GM18867 (cell line): ENCODE results near the gene GAB2.

Experiments
- ATAC-seq: cut with Tn5 transposase; IDR thresholded peaks from one replicate; pipeline ENCODE4 v1.9.1; 2021; ENCODE audit warnings: mild to moderate bottlenecking, moderate library complexity; ENCODE audit not compliant: unreplicated experiment

GAB2 gene

GRCh38 chr11:78428773-78429172 lies 11.2 kb upstream of the GAB2 start:
- no peak for ATAC-seq

GRCh38 chr11:78428266-78428636 lies 10.6 kb upstream of the GAB2 start:
- ATAC-seq = no peak

- peak; percentile 34 for ATAC-seq
Measured at GRCh38 chr11:78427615-78428265, 10.1 kb upstream of the GAB2 start.

- ATAC-seq = peak; percentile 34
Measured at GRCh38 chr11:78426845-78427244, 9.2 kb upstream of the GAB2 start.

GRCh38 chr11:78425399-78426070 lies 7.9 kb upstream of the GAB2 start:
- ATAC-seq = no peak

- peak; percentile 45 for ATAC-seq
Measured at GRCh38 chr11:78424334-78425270, 7.0 kb upstream of the GAB2 start.

- ATAC-seq = no peak
Measured at GRCh38 chr11:78423241-78423640, 5.6 kb upstream of the GAB2 start.

- ATAC-seq = no peak
Measured at GRCh38 chr11:78420796-78421209, 3.2 kb upstream of the GAB2 start.

GRCh38 chr11:78420255-78420764 lies 2.7 kb upstream of the GAB2 start:
- ATAC-seq = no peak

GRCh38 chr11:78419327-78419726 lies 1.7 kb upstream of the GAB2 start:
- ATAC-seq = no peak

GRCh38 chr11:78418584-78419211 lies 1.1 kb upstream of the GAB2 start:
- no peak for ATAC-seq

- ATAC-seq = peak; percentile 60
Measured at GRCh38 chr11:78417888-78418583, 416 bp upstream of the GAB2 start.

GRCh38 chr11:78416285-78417174 lies 1.1 kb downstream of the GAB2 start:
- ATAC-seq = peak; percentile 60

- no peak for ATAC-seq
Measured at GRCh38 chr11:78415338-78415737, 2.3 kb downstream of the GAB2 start.

GRCh38 chr11:78414321-78415051 lies 3.1 kb downstream of the GAB2 start:
- no peak for ATAC-seq

- ATAC-seq = no peak
Measured at GRCh38 chr11:78408619-78409018, 9.0 kb downstream of the GAB2 start.

GRCh38 chr11:78406568-78407196 lies 10.9 kb downstream of the GAB2 start:
- no peak for ATAC-seq

GRCh38 chr11:78405805-78406204 lies 11.8 kb downstream of the GAB2 start:
- ATAC-seq = no peak
